ENCODE results near the gene TFDP1.
A peak's percentile ranks its signal among the peaks of the same experiment; 100 is the strongest.

Gene TFDP1

DNA sequence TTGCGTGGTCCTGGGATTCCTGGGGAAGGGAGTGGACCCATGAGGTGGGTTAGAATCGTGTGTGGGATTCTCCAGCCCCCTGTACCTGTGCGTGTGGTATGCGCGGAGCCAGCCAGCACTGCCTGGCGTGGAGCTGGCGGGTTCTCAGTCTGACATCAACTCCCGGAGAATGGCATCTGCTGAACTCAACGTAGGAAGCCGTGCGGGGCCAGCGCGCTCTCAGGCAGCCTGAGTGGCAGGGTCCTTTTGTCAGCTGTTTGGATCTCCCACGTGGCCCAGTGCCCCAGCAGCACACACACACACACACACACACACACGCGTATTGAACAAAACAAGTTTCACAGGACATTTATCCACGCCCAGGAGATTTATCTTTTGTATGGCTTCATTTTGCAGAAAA is 45.3 kb downstream of the TFDP1 start:
- peaks cover 58% of the 10 kb centered on the region for H3K36me3 ChIP-seq (ENCODE audit: low read depth)

DNA sequence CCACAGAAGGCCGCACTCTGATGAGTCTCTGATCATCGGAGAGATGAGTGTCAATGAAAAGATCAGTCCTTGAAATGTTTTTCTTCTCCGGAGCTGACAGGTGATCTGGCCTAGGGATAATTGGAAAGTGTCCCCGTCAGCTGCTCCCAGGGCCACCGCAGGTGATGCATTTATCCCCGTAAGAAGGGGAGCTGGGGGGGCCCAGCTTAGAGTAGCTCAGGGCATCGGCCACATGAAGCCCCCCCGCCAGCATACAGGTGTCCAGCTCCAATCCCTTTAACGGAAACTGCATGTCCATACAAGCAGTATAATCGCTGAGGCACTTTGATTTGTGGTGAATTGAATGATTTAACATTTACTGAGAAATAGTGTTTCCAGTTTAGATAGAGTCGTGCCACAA is 45.7 kb downstream of the TFDP1 start:
- Histone ChIP-seq H3K36me3 (ENCODE audit: low read depth) (peaks cover 62% of the 10 kb centered on the region), H3K27me3 (ENCODE audit: insufficient read depth, poor library complexity, severe bottlenecking) (no peaks in the 10 kb centered on the region), H3K4me1 (ENCODE audit: insufficient read depth, poor library complexity, severe bottlenecking) (no peaks in the 10 kb centered on the region), H3K4me3 (ENCODE audit: severe bottlenecking) (no peak overlapping the region), H3K27ac (ENCODE audit: poor library complexity, severe bottlenecking) (no peak overlapping the region), H3K9me3 (ENCODE audit: severe bottlenecking) (no peaks in the 10 kb centered on the region)
- TF ChIP-seq, protein P1, sequence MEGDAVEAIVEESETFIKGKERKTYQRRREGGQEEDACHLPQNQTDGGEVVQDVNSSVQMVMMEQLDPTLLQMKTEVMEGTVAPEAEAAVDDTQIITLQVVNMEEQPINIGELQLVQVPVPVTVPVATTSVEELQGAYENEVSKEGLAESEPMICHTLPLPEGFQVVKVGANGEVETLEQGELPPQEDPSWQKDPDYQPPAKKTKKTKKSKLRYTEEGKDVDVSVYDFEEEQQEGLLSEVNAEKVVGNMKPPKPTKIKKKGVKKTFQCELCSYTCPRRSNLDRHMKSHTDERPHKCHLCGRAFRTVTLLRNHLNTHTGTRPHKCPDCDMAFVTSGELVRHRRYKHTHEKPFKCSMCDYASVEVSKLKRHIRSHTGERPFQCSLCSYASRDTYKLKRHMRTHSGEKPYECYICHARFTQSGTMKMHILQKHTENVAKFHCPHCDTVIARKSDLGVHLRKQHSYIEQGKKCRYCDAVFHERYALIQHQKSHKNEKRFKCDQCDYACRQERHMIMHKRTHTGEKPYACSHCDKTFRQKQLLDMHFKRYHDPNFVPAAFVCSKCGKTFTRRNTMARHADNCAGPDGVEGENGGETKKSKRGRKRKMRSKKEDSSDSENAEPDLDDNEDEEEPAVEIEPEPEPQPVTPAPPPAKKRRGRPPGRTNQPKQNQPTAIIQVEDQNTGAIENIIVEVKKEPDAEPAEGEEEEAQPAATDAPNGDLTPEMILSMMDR (IDR thresholded peaks at IDR 0.05; ENCODE audit: poor library complexity, severe bottlenecking): no peak
- no peak for ATAC-seq (ENCODE audit: low read depth)
- peak; percentile 36 for DNase-seq (ENCODE audit: low spot score)

More for the DNA sequence above, 45.3 kb downstream of the TFDP1 start:
- no peaks in the 10 kb centered on the region for H3K9me3 ChIP-seq (ENCODE audit: severe bottlenecking)
- H3K27me3 ChIP-seq (ENCODE audit: insufficient read depth, poor library complexity, severe bottlenecking): no peaks in the 10 kb centered on the region
- TF ChIP-seq, protein P1 (IDR thresholded peaks at IDR 0.05; ENCODE audit: poor library complexity, severe bottlenecking): no peak
- ATAC-seq (ENCODE audit: low read depth): no peak
- H3K4me3 ChIP-seq (ENCODE audit: severe bottlenecking): no peak overlapping the region
- DNase-seq (ENCODE audit: low spot score): peak; percentile 49
- H3K27ac ChIP-seq (ENCODE audit: poor library complexity, severe bottlenecking): no peak overlapping the region
- H3K4me1 ChIP-seq (ENCODE audit: insufficient read depth, poor library complexity, severe bottlenecking): no peaks in the 10 kb centered on the region

DNA sequence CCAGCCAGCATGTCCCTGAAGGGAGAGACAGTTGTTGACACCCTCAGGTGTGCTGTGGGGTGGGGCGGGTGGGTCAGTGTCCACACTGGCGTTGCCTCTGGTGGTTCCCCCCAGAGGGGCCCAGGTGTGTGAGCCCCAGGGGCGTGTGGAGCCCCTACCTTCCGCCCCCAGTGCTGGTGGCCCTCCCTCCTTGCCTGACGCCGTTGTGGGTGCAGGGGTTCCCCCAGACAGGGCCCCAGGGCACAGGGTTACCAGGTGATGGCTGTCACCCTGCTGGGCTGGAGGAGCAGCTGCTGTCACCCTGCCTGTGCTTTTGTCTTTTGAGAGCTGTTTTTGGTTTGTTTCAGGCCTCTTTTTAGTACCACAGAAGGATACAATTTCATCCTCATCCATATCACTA is 46.3 kb downstream of the TFDP1 start:
- no peak for ATAC-seq (ENCODE audit: low read depth)
- no peak overlapping the region for H3K27ac ChIP-seq (ENCODE audit: poor library complexity, severe bottlenecking)
- H3K4me1 ChIP-seq (ENCODE audit: insufficient read depth, poor library complexity, severe bottlenecking): no peaks in the 10 kb centered on the region
- no peaks in the 10 kb centered on the region for H3K9me3 ChIP-seq (ENCODE audit: severe bottlenecking)
- peaks cover 68% of the 10 kb centered on the region for H3K36me3 ChIP-seq (ENCODE audit: low read depth)
- TF ChIP-seq, protein P1 (IDR thresholded peaks at IDR 0.05; ENCODE audit: poor library complexity, severe bottlenecking): no peak
- H3K27me3 ChIP-seq (ENCODE audit: insufficient read depth, poor library complexity, severe bottlenecking): no peaks in the 10 kb centered on the region
- peak; percentile 43 for DNase-seq (ENCODE audit: low spot score)
- H3K4me3 ChIP-seq (ENCODE audit: severe bottlenecking): no peak overlapping the region

DNA sequence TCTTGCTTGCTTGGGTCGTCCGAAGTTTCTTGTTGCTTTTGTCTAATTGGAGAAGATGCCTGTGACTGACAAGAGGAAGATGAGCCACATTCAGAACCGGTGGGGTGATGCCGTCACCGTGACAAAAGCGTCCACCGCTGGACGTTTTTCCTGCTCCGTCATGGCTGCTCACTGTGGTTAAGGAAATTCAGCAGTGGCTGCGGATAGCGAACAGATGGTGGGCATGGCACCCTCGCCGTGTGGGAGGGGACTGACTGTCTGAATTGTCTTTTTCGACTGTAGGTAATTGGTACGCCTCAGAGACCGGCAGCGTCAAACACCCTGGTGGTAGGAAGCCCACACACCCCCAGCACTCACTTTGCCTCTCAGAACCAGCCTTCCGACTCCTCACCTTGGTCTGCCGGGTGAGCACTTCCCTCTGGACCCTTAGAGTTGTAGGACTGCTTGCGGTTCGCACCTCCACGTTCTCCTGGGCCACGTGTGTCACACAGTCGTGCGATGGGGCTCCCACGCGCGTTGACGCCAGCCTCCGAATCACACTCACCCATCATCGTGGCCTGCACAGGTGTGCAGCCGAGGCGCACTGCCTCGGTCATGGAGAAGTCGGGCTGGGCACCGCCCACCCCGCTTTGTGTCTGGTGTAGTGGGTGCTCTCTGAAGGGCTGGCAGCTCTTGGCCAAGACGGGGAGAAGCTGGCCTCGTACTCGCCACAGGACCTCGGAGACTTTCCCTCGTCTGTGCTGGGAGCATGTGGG is 47.0 kb downstream of the TFDP1 start:
- DNase-seq (ENCODE audit: low spot score) (peak; percentile 34), ATAC-seq (ENCODE audit: low read depth) (no peak)
- TF ChIP-seq, protein P1 (IDR thresholded peaks at IDR 0.05; ENCODE audit: poor library complexity, severe bottlenecking): no peak
- Histone ChIP-seq H3K9me3 (ENCODE audit: severe bottlenecking) (no peaks in the 10 kb centered on the region), H3K4me3 (ENCODE audit: severe bottlenecking) (no peak overlapping the region), H3K27me3 (ENCODE audit: insufficient read depth, poor library complexity, severe bottlenecking) (no peaks in the 10 kb centered on the region), H3K4me1 (ENCODE audit: insufficient read depth, poor library complexity, severe bottlenecking) (no peaks in the 10 kb centered on the region), H3K27ac (ENCODE audit: poor library complexity, severe bottlenecking) (no peak overlapping the region), H3K36me3 (ENCODE audit: low read depth) (peaks cover 72% of the 10 kb centered on the region)

Measured in RWPE2 (cell line).